Measurements from ENCODE around the gene TESMIN.

TESMIN gene

GRCh38 chr11:68751331-68751856, at the start of gene TESMIN:
Gene TESMIN (minus strand): TSS chr11:68751520. CDS start chr11:68750660, 860 bp downstream.
- no peak for DNase-seq

- DNase-seq: no peak
These were observed 47.0 kb upstream of the TESMIN start for GRCh38 chr11:68798221-68798813.

- no peak for DNase-seq
These were observed 45.5 kb upstream of the TESMIN start for GRCh38 chr11:68796801-68797200.

GRCh38 chr11:68792400-68792966, 41.2 kb upstream of the TESMIN start:
- no peak for DNase-seq

- DNase-seq: no peak
These were observed 33.3 kb upstream of the TESMIN start for GRCh38 chr11:68784653-68785052.

- DNase-seq: no peak
These were observed 32.0 kb upstream of the TESMIN start for GRCh38 chr11:68783216-68783821.

- no peak for DNase-seq
These were observed 31.4 kb upstream of the TESMIN start for GRCh38 chr11:68782711-68783110.

GRCh38 chr11:68780829-68781228, 29.5 kb upstream of the TESMIN start:
- DNase-seq: no peak

GRCh38 chr11:68778205-68778604, 26.9 kb upstream of the TESMIN start:
- DNase-seq: no peak

- DNase-seq: no peak
These were observed 25.3 kb upstream of the TESMIN start for GRCh38 chr11:68776442-68777235.

- no peak for DNase-seq
These were observed 24.6 kb upstream of the TESMIN start for GRCh38 chr11:68775951-68776388.

GRCh38 chr11:68774194-68774585, 22.9 kb upstream of the TESMIN start:
- DNase-seq: no peak

- no peak for DNase-seq
These were observed 22.3 kb upstream of the TESMIN start for GRCh38 chr11:68773521-68774193.

GRCh38 chr11:68772936-68773335, 21.6 kb upstream of the TESMIN start:
- no peak for DNase-seq

GRCh38 chr11:68770781-68771180, 19.5 kb upstream of the TESMIN start:
- DNase-seq: no peak

GRCh38 chr11:68767672-68768071, 16.4 kb upstream of the TESMIN start:
- DNase-seq: no peak

- no peak for DNase-seq
These were observed 15.5 kb upstream of the TESMIN start for GRCh38 chr11:68766786-68767185.

- DNase-seq: no peak
These were observed 13.4 kb upstream of the TESMIN start for GRCh38 chr11:68764746-68765145.

- no peak for DNase-seq
These were observed 12.8 kb upstream of the TESMIN start for GRCh38 chr11:68763926-68764657.

GRCh38 chr11:68763181-68763721, 11.9 kb upstream of the TESMIN start:
- DNase-seq: no peak

GRCh38 chr11:68762481-68762880, 11.2 kb upstream of the TESMIN start:
- DNase-seq: no peak

GRCh38 chr11:68761801-68762200, 10.5 kb upstream of the TESMIN start:
- no peak for DNase-seq
